HG03457 (cell line): ENCODE results near the gene ATP8B4.
A peak's percentile ranks its signal among the peaks of the same experiment; 100 is the strongest.

Experiments
- ATAC-seq: cut with Tn5 transposase; IDR thresholded peaks from one replicate; pipeline ENCODE4 v1.9.1; 2021; ENCODE audit warnings: moderate number of reproducible peaks; ENCODE audit not compliant: unreplicated experiment

The ATP8B4 gene

DNA sequence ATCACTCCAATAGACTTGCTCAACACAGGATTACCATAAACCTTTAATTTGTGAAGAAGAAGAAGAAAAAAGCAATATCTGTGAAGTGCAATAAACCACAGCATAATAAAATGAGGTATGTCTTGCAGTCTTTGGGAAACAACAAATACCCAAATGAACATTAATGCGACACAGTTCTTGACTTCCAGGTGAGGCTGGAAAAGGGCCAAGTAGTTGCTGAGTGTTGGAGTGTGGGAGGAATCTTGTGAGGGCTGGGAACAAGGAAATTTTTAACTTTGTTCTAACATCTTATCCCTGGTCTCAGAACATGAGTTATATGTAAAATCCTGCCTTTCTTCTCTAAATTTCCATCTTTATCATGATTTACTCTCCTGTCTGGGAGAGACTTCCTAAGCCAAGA lies 291.7 kb downstream of the ATP8B4 start:
- no peak for ATAC-seq

DNA sequence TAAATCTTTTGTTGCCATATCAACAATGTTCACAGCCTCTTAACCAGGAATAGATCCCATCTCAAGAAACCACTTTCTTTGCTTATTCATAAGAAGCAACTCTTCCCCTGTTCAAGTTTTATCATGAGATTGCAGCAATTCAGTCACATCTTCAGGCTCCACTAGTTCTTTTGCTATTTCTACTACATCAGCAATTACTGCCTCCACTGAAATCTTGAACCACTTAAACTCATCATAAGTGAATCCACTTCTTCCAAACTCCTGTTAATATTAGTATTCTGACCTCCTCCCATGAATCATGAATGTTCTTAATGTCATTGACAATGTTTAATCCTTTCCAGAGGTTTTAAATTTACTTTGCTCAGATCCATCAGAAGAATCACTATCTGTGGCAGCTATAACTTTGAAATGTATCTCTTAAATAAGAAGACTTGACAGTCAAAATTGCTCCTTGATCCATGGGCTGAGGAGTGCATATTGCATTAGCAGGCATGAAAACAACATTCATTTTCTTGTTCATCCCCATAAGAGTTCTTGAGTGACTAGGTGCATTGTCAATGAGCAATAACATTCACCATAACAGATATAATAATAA lies 292.3 kb downstream of the ATP8B4 start:
- no peak for ATAC-seq

- ATAC-seq: no peak
Observed at GRCh38 chr15:49824775-49825099, 294.3 kb downstream of the ATP8B4 start.

GRCh38 chr15:49823987-49824774 lies 294.9 kb downstream of the ATP8B4 start:
- no peak for ATAC-seq

DNA sequence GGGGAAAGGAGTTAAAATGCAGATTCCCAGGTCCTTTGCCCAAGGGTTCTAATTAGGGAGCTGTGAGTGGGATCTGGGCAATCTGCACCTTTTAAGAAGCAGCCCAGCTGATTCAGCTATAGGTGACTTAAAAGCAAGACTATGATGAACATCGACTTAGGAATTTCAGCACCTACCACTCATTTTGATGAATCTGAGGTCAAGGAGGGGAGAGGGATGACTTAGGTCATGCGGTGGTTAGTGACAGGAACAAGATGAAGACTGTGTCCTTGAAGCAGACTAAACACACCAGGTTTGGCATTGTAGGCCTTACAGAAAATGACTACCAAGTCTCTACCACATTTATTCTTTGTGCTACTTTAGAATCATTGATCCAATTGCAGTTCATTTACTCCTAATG lies 301.9 kb downstream of the ATP8B4 start:
- ATAC-seq: no peak

DNA sequence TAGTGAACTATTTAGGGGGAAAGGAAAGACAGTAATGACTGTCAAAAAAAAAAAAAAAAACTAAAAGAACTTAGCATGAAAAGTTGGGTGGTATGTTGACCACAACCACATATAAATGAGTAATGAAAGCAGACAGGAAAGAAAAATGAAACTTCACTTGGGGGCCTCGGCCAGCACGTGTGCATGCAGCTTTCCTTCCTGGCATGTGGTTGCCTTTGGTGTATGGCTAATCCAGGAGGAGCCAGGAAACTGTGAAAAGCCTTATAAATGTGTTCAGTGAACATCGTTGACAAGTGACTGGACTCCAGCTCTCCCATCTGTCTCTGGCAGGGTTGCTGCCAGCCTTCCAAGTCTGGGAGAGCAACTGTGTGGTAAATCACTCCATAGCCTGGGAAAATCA lies 303.1 kb downstream of the ATP8B4 start:
- ATAC-seq: peak; percentile 77

DNA sequence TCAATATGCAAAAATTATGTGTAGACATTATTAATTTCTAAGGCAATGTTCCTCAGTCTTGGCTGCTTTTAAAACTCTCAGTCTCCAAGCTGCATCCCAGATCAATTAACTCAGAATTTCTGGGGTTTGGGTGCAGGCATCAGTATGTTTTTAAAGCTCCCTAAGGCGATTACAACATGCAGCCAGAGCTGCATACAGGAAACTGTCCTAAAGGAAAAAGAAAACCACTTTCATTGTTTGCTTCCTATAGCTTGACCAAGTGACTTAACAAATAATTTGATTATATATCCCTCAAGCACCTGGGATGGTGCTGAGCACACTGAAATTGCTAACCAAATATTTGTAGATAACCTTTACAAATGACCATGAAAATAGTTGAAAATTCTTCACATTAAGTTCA lies 303.5 kb downstream of the ATP8B4 start:
- ATAC-seq: peak; percentile 22

GRCh38 chr15:49814709-49815108 lies 304.3 kb downstream of the ATP8B4 start:
- ATAC-seq: no peak

DNA sequence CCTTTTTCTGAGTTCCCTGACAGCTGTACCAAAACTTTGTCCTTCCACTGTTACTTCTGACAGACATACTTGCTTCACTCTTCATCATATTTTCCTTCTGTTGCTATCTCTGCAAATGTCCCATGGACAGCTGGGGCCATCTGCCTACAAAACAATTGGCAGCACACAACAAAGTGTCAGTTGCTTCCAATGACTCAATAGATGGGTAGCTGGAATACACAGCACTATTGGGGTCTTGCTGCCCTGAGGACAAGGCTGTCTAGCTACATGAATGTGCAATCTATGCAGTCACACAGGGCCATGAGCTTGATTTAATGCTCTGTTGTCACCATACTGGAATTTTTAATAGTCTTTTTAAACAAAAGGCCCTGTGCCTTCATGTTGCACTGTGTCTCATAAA lies 305.4 kb downstream of the ATP8B4 start:
- no peak for ATAC-seq

DNA sequence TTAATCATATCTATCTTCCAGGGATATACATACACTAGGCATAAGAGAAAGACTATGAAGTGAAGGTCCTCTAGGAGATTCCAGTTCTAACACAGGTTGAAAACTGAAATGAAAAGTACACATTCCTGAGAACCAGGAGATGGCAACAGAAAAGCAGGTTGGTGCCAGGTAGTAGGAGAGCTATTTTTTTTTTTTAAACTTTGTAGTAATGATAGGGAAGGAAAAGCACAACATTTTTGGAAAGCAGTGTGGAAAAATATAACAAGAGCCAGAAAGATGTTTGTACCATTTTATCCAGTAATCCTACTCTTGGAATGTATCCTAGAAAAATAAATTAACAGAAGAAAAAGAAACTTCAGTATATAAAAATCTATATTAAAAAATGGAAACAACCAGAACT lies 308.3 kb downstream of the ATP8B4 start:
- ATAC-seq: no peak

DNA sequence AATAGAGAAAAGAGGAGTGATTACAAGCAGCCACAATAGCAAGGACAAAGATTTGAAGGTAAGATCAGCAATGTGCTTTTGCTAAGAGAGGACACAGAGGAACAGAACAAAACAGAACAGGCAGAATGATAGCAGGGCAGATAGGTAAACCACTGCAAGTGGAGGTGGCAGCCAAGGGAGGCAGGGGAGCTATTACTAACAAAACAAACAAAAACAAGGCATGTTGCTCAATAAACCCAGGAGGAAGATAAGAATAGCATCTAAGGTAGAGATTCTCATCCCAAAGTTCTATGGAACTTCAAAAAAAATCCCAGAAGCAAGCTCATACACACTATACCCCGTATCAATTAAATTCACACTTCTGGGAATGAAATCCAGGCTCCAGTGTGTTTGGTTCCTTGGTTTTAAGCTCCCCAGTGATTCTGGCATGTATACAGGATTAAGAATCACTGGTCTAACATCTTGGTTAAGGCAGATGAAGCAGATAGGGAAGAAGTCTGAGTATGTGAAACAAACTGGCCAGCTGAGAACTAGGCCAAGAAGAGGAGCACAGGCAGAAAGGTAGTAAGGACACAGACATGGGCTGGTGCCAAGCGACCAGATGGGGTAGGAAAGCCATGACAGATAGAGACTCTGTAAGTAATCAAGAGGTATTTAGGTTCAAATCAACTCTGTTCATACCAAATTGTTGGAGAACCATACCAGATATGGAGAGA lies 309.0 kb downstream of the ATP8B4 start:
- no peak for ATAC-seq

DNA sequence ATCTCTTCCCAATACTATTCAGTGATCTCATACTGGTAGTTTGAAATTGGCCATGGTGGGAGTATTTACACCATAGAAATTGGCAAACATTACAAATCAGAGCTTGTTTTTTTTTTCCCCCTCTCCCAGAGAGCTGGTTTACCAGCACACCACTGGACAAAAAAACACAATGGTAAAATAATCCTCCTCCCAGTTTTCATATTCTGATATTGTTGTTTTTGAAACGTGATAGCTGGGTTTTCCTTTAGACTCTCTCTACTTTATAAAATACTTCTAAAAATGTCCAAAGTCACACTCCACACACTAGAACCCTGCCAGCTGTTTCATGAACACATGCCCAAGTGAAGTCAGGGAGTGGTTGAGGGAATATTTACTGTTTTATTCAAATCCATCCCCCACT lies 310.7 kb downstream of the ATP8B4 start:
- ATAC-seq: no peak
